GM12801 (cell line): Measurements from ENCODE around the gene TAGLN.

Experiments used
- TF ChIP-seq, protein P1 (sequence below): IDR thresholded peaks from one replicate; pipeline ENCODE4 v1.5.1; 2011; ENCODE audit warnings: control low read depth; ENCODE audit not compliant: insufficient read length; ENCODE audit errors: extremely low read depth

Gene TAGLN

DNA sequence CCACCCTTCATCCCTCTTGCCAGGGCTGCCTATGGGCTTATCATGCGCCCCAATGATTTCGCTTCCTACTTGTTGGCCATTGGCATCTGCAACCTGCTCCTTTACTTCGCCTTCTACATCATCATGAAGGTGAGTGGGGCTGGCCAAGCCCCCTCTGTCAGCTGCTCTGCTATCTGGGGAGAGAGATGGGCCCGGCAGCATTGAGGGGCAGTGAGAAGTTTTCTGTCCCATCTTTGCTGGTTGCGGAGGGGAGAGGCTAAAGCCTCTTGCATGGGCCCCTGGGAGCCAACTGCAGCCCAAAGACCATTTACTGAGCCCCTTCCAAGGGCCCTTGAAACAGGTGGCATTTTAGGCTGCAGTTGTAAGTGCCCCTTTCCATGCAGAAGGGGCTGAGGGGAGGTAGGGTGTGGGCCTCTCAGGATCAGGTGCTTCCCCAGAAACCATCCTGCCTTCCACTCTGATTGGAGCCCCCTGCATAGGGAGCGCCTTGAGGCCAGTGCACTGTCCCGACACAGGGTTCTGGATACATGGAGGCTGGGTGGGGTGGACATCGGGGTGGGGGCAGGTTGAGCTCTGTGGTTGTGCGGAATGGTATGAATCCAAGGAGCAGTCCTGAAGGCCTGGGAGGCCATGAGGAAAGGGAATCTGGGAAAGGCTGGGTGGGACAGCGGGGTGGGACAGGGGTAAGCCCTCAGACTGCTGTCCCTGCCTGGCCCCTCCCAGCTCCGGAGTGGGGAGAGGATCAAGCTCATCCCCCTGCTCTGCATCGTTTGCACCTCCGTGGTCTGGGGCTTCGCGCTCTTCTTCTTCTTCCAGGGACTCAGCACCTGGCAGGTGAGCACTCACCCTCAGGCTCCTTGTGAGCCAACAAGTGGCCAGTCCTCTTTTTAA is 5.8 kb upstream of the TAGLN start:
- TF ChIP-seq, protein P1, sequence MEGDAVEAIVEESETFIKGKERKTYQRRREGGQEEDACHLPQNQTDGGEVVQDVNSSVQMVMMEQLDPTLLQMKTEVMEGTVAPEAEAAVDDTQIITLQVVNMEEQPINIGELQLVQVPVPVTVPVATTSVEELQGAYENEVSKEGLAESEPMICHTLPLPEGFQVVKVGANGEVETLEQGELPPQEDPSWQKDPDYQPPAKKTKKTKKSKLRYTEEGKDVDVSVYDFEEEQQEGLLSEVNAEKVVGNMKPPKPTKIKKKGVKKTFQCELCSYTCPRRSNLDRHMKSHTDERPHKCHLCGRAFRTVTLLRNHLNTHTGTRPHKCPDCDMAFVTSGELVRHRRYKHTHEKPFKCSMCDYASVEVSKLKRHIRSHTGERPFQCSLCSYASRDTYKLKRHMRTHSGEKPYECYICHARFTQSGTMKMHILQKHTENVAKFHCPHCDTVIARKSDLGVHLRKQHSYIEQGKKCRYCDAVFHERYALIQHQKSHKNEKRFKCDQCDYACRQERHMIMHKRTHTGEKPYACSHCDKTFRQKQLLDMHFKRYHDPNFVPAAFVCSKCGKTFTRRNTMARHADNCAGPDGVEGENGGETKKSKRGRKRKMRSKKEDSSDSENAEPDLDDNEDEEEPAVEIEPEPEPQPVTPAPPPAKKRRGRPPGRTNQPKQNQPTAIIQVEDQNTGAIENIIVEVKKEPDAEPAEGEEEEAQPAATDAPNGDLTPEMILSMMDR = no peak

DNA sequence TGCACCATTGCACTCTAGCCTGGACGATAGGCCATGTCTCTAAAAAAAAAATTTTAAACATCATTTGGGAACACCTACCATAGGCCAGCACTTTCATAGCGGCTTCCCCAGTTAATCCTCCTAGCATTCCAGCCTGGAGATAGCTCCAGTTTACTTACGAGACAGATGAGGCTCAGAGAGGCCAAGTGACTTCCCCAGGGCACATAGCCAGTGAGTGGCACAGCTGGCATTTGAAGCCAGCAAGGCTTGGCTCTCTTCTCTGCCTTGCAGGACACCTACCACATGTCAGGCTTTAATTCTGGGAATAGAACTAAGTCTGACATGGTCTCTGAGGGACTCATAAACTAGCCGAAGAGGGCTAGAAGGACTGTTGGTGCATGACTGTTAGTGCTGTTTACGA is 4.9 kb upstream of the TAGLN start:
- TF ChIP-seq, protein P1 = no peak

DNA sequence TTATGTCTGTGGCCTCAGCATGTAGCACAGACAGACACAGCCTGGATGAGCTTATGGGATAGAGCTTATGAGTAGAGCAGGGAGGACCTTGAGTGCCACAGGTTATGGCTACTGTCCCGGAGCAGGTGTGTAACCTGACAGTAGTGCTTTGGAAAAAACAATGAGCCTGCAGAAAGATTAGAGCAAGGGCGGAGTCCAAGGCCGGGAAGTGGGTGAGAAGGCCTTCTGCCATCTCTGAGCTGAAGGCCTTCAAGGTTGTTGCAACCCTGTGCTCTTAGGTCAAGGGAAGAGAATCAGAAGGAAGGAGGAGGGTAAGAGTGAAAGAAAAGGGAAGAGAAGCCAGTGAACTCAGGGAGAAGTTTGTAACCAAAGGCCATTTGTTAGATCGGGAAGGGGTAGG is 3.9 kb upstream of the TAGLN start:
- TF ChIP-seq, protein P1 = no peak

DNA sequence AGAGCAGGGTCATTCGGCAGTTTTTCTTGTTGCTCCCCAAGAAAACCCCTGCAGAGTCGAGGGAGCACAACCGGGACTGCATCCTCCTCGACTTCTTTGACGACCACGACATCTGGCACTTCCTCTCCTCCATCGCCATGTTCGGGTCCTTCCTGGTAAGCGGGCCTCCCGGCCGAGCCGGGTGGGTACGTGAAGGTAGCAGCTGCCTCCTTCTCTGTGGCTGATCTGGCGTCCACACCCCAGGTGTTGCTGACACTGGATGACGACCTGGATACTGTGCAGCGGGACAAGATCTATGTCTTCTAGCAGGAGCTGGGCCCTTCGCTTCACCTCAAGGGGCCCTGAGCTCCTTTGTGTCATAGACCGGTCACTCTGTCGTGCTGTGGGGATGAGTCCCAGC is 3.4 kb upstream of the TAGLN start:
- TF ChIP-seq, protein P1 = no peak

DNA sequence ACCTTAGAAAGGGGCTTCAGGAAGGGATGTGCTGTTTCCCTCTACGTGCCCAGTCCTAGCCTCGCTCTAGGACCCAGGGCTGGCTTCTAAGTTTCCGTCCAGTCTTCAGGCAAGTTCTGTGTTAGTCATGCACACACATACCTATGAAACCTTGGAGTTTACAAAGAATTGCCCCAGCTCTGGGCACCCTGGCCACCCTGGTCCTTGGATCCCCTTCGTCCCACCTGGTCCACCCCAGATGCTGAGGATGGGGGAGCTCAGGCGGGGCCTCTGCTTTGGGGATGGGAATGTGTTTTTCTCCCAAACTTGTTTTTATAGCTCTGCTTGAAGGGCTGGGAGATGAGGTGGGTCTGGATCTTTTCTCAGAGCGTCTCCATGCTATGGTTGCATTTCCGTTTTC is 2.2 kb upstream of the TAGLN start:
- TF ChIP-seq, protein P1 = no peak

DNA sequence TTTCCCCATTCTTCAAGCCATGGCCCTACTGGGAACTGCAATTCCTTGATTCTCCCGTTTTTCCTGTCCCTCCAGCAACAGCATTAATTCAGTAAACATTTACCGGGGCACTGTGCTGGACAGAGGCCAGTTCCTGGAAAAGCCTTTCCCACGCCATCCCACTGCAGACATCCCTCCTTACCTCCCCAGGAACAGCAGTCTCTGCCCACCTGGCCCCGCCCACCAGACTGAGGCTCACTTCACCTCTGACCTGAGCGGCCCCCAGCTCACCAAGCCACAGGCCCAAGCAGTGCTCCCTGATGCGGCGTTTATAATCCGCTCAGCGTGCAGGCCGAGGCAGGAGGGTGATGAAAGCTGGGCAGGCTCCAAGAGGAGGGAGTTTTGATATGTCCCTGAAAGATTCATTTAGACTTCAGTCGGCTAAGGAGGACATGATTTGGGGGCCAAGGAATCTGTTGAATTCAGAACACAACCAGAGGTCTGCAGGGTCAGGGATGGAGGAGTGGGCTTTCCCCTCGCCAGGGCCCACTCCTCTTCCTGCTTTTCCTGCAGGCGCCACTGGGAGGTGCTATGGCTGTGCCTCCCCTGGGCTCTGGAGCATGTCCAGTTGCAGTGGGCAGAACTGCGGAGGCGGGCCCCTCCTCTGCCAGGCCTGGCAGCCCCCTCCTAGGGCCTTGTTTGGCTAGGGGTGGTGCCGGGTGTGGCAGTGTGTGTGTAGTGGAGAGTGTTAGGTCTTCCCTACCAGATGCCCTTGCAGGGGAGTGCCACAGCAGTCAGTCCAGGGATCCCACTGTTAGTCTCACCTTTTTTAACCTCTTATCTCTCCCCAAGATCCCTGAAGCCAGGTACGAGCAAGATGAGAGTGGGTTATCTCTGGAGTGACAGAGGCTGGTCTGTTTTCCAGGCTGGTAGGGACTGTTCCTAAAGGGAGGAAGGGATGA is 1.4 kb upstream of the TAGLN start:
- TF ChIP-seq, protein P1 = no peak

DNA sequence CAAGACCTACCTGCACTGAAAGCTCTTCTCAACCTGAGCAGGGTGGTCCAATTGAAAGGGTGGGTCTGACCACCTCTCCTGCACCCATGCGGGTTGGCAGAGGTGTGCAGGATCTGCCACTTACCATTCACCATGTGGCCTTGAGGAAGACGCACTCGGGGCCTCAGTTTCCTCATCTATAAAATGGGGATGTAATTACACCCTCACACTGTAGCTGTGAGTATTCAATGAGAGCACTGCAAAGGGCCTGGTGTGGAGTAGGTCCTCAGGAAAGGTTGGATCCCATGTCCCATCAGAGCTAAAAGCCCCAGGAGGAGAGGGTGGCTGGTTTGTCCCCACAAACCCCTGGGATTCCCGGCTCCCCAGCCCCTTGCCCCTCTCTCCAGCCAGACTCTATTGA is 557 bp upstream of the TAGLN start:
- TF ChIP-seq, protein P1 = no peak
